ENCODE data around the gene MRPS9.

GRCh38 chr2:105071379-105071778, 33.5 kb downstream of the MRPS9 start:
- no peak for TF ChIP-seq POLR2AphosphoS5 (IDR thresholded peaks at IDR 0.05; ENCODE audit: low read depth, low read length)
- no peak for TF ChIP-seq POLR2A (IDR thresholded peaks at IDR 0.05; ENCODE audit: low read depth, low read length)
